ENCODE measurements around the gene APBB2. TPM values are rescaled to one million over a fixed set of nuclear protein-coding genes. Genes with fewer than 3 reads are reported as not detected.
"Not testable (repeated sequence)": the region's sequence is repeated elsewhere in the genome, so short reads cannot be mapped to it uniquely, and the experiment has no call there.

APBB2 gene
- total and polyA plus RNA-seq, 2 donors (not counting 1 experiment from before 2014, with no cell fraction given) = 4.4 to 15.8 TPM

- peaks cover 16% of the 10 kb centered on the region for H3K4me1 Mint-ChIP-seq
- TF ChIP-seq CTCF (IDR thresholded peaks at IDR 0.05) (no peak), EZH2 (IDR thresholded peaks at IDR 0.05; ENCODE audit: borderline replicate concordance, insufficient read depth, low read depth, low read length, poor library complexity, severe bottlenecking) (no peak)
- H3K79me2 ChIP-seq (ENCODE audit: control insufficient read depth, insufficient read depth, low read length) = no peaks in the 10 kb centered on the region
- no peak overlapping the region for H3K4me2 ChIP-seq (replicated peaks; ENCODE audit: low read depth, low read length, poor library complexity, severe bottlenecking)
- 95% methylated on average over 7 of the region's 8 CpGs for WGBS (ENCODE audit: insufficient coverage)
- intact Hi-C loops (cut with micrococcal nuclease) = no loop called here
- no peaks in the 10 kb centered on the region for H3K27me3 ChIP-seq (replicated peaks in 1 of 4; ENCODE audit: control extremely low read depth in 1 of 4, control insufficient read depth in 3 of 4, insufficient read depth in 4 of 4, low read length in 3 of 4)
- H3K27ac ChIP-seq (ENCODE audit: low read length in 2 of 2) = no peak overlapping the region
- ChIA-PET CTCF (no interaction called here), POLR2A (no interaction called here)
- no peak overlapping the region for H3K4me3 ChIP-seq (ENCODE audit: control extremely low read depth in 1 of 5, extremely low read depth in 1 of 5, insufficient read depth in 1 of 5, low read depth in 2 of 5, low read length in 4 of 5)
- no peak overlapping the region for H3K27ac Mint-ChIP-seq
- H3K36me3 ChIP-seq (replicated peaks in 1 of 2; ENCODE audit: control extremely low read depth in 1 of 2, control insufficient read depth in 1 of 2, extremely low read depth in 1 of 2, insufficient read depth in 2 of 2, low read length in 1 of 2) = no peaks in the 10 kb centered on the region
- no peak overlapping the region for H2AFZ ChIP-seq (ENCODE audit: insufficient read depth, low read depth, low read length, poor library complexity, severe bottlenecking)
- no peaks in the 10 kb centered on the region for H3K9me3 Mint-ChIP-seq (ENCODE audit: insufficient read depth)
- no peak overlapping the region for H3K4me3 Mint-ChIP-seq
- H3K4me1 ChIP-seq (ENCODE audit: control insufficient read depth in 2 of 2, insufficient read depth in 2 of 2, low read length in 2 of 2) = peaks cover 12 to 29% of the 10 kb centered on the region in 2 donors
- no peaks in the 10 kb centered on the region for H3K27me3 Mint-ChIP-seq
- ATAC-seq (ENCODE audit: low read depth) (no peak), DNase-seq (no peak)
- H3K9ac ChIP-seq (ENCODE audit: low read length) = no peak overlapping the region
- peaks cover 0 to 4% (median 0%) of the 10 kb centered on the region in 3 donors for H3K9me3 ChIP-seq (ENCODE audit: control extremely low read depth in 1 of 3, control insufficient read depth in 2 of 3, insufficient read depth in 1 of 3, low read length in 2 of 3)
- H4K20me1 ChIP-seq (ENCODE audit: control insufficient read depth, insufficient read depth, low read length, poor library complexity, severe bottlenecking) = no peaks in the 10 kb centered on the region
Observed at GRCh38 chr4:40822420-40823166, 391.7 kb downstream of the APBB2 start.

DNA sequence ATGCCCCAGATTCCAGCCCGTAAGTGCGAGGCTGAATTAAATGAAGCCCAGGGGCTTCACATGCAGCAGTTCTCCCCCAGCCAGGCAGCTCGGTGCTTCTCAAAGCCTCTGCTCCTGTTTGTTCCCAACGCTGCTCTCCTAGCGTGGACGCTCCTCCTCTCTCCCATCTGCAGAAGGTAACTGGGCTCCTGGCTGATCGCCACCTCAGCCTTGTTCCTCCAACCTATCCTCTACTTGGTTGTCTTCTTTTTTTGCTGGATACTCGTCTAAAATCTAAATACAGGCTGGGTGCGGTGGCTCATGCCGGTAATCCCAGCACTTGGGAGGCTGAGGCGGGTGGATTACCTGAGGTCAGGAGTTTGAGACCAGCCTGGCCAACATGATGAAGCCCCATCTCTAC is 394.2 kb downstream of the APBB2 start:
- ATAC-seq (ENCODE audit: low read depth) = no peak
- Histone ChIP-seq H3K9ac (ENCODE audit: low read length) (no peak overlapping the region), H4K20me1 (ENCODE audit: control insufficient read depth, insufficient read depth, low read length, poor library complexity, severe bottlenecking) (no peaks in the 10 kb centered on the region), H3K4me2 (replicated peaks; ENCODE audit: low read depth, low read length, poor library complexity, severe bottlenecking) (no peak overlapping the region), H3K36me3 (replicated peaks in 1 of 2; ENCODE audit: control extremely low read depth in 1 of 2, control insufficient read depth in 1 of 2, extremely low read depth in 1 of 2, insufficient read depth in 2 of 2, low read length in 1 of 2) (no peaks in the 10 kb centered on the region), H3K79me2 (ENCODE audit: control insufficient read depth, insufficient read depth, low read length) (no peaks in the 10 kb centered on the region), H3K9me3 (ENCODE audit: control extremely low read depth in 1 of 3, control insufficient read depth in 2 of 3, insufficient read depth in 1 of 3, low read length in 2 of 3) (no peaks in the 10 kb centered on the region), H3K27me3 (replicated peaks in 1 of 4; ENCODE audit: control extremely low read depth in 1 of 4, control insufficient read depth in 3 of 4, insufficient read depth in 4 of 4, low read length in 3 of 4) (no peaks in the 10 kb centered on the region), H2AFZ (ENCODE audit: insufficient read depth, low read depth, low read length, poor library complexity, severe bottlenecking) (no peak overlapping the region), H3K4me3 (ENCODE audit: control extremely low read depth in 1 of 5, extremely low read depth in 1 of 5, insufficient read depth in 1 of 5, low read depth in 2 of 5, low read length in 4 of 5) (no peak overlapping the region), H3K4me1 (ENCODE audit: control insufficient read depth in 2 of 2, insufficient read depth in 2 of 2, low read length in 2 of 2) (peaks cover 5 to 15% of the 10 kb centered on the region in 2 donors), H3K27ac (ENCODE audit: low read length in 2 of 2) (no peak overlapping the region)
- Mint-ChIP-seq H3K27me3 (no peaks in the 10 kb centered on the region), H3K9me3 (ENCODE audit: insufficient read depth) (no peaks in the 10 kb centered on the region), H3K4me1 (peaks cover 7% of the 10 kb centered on the region), H3K27ac (no peak overlapping the region), H3K4me3 (no peak overlapping the region)
- WGBS (ENCODE audit: insufficient coverage) = 100% methylated on average over 7 of the region's 11 CpGs
- TF ChIP-seq CTCF (IDR thresholded peaks at IDR 0.05) = no peak
- TF ChIP-seq EZH2 (IDR thresholded peaks at IDR 0.05; ENCODE audit: borderline replicate concordance, insufficient read depth, low read depth, low read length, poor library complexity, severe bottlenecking) = no peak
- no peak for DNase-seq
- CTCF ChIA-PET = interaction anchor here (0.9 kb wide), 1 partner anchor 85 kb away, joined by 3 read pairs; no protein-coding TSS in a partner anchor
- POLR2A ChIA-PET = no interaction called here
- intact Hi-C loops (cut with micrococcal nuclease) = no loop called here

DNA sequence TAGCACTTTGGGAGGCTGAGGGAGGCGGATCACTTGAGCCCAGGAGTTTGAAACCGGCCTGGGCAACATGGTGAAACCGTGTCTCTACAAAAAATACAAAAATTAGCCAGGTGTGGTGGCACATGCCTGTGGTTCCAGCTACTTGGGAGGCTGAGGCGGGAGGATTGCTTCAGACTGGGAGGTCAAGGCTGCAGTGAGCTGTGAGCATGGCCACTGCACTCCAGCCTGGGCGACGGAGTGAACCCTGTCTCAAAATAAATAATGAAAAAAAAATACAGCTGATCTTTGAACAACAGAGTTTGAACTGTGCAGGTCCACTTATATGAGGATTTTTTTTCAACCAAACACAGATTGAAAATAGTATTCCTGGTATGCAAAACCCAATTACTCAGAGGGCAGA is 397.2 kb downstream of the APBB2 start:
- H2AFZ ChIP-seq (ENCODE audit: insufficient read depth, low read depth, low read length, poor library complexity, severe bottlenecking); H3K4me2 ChIP-seq (replicated peaks; ENCODE audit: low read depth, low read length, poor library complexity, severe bottlenecking); H3K4me3 ChIP-seq (ENCODE audit: control extremely low read depth in 1 of 5, extremely low read depth in 1 of 5, insufficient read depth in 1 of 5, low read depth in 2 of 5, low read length in 4 of 5); ATAC-seq (ENCODE audit: low read depth); H3K36me3 ChIP-seq (replicated peaks in 1 of 2; ENCODE audit: control extremely low read depth in 1 of 2, control insufficient read depth in 1 of 2, extremely low read depth in 1 of 2, insufficient read depth in 2 of 2, low read length in 1 of 2); H3K27me3 Mint-ChIP-seq; H3K9ac ChIP-seq (ENCODE audit: low read length); H3K9me3 ChIP-seq (ENCODE audit: control extremely low read depth in 1 of 3, control insufficient read depth in 2 of 3, insufficient read depth in 1 of 3, low read length in 2 of 3); H3K4me3 Mint-ChIP-seq; H3K27me3 ChIP-seq (replicated peaks in 1 of 4; ENCODE audit: control extremely low read depth in 1 of 4, control insufficient read depth in 3 of 4, insufficient read depth in 4 of 4, low read length in 3 of 4); H3K27ac ChIP-seq (ENCODE audit: low read length in 2 of 2); H3K27ac Mint-ChIP-seq; POLR2A ChIA-PET; DNase-seq; H3K79me2 ChIP-seq (ENCODE audit: control insufficient read depth, insufficient read depth, low read length); H4K20me1 ChIP-seq (ENCODE audit: control insufficient read depth, insufficient read depth, low read length, poor library complexity, severe bottlenecking); H3K9me3 Mint-ChIP-seq (ENCODE audit: insufficient read depth); H3K4me1 Mint-ChIP-seq; intact Hi-C loops (cut with micrococcal nuclease); H3K4me1 ChIP-seq (ENCODE audit: control insufficient read depth in 2 of 2, insufficient read depth in 2 of 2, low read length in 2 of 2): not testable (repeated sequence)
- WGBS (ENCODE audit: insufficient coverage) = 76% methylated on average over 2 of the region's 6 CpGs
- CTCF ChIA-PET = interaction anchor here (0.8 kb wide), 1 partner anchor 32 kb away, joined by 3 read pairs; no protein-coding TSS in a partner anchor
